B cell (primary cell): Measurements from ENCODE around the gene CTTN. TPM values are rescaled to one million over a fixed set of nuclear protein-coding genes. Genes with fewer than 3 reads are reported as not detected.

Source experiments
- ATAC-seq: fragments of 200-7000 bp; cut with Tn5 transposase; one replicate; pipeline ENCODE4 v1.10.0; 2021; ENCODE audit warnings: low read depth, mild to moderate bottlenecking, moderate number of reproducible peaks, moderate library complexity
- CTCF ChIA-PET: fragments of 350-600 bp; sonication (Branson Sonifier 250); formaldehyde crosslinking; loops from one replicate; lab custom pipeline; 2021; ENCODE audit warnings: antibody characterized with exemption, inconsistent platforms; lab: Charles Lee
- POLR2A ChIA-PET: fragments of 350-600 bp; sonication (Branson Sonifier 250); formaldehyde crosslinking; loops from one replicate; lab custom pipeline; 2021; ENCODE audit warnings: antibody characterized with exemption; lab: Charles Lee
- DNase-seq: peaks from one replicate; pipeline ENCODE4 v3.0.0; 2013
- H2AFZ ChIP-seq: 2 replicates; pipeline ENCODE4 v1.6.1; 2012; ENCODE audit warnings: mild to moderate bottlenecking, low read depth, low read length; ENCODE audit not compliant: insufficient read depth, poor library complexity, severe bottlenecking
- H3K27ac ChIP-seq, 2 donors: 1 replicate in 1 of 2; 2 replicates in 1 of 2; pipeline ENCODE4 v1.5.1; 2012 to 2013; ENCODE audit warnings: low read length in 2 of 2, mild to moderate bottlenecking in 2 of 2, moderate library complexity in 1 of 2
- H3K27me3 ChIP-seq, 4 experiments: fragments of 200-600 bp in 1 of 4; sonication (generic) in 1 of 4; replicated peaks in 1 of 4; 1 replicate in 2 of 4; 2 replicates in 2 of 4; pipeline versions ENCODE4 v1.6.1 to v1.7.0; 2013 to 2016; ENCODE audit warnings: low read length in 3 of 4, mild to moderate bottlenecking in 2 of 4, mixed read lengths in 1 of 4, moderate library complexity in 1 of 4; ENCODE audit not compliant: insufficient read depth in 4 of 4, control insufficient read depth in 3 of 4; ENCODE audit errors: control extremely low read depth in 1 of 4
- H3K36me3 ChIP-seq, 2 experiments: replicated peaks in 1 of 2; 1 replicate in 1 of 2; 2 replicates in 1 of 2; pipeline versions ENCODE4 v1.6.1 to v1.7.1; 2013; ENCODE audit warnings: low read length in 1 of 2; ENCODE audit not compliant: insufficient read depth in 2 of 2, control insufficient read depth in 1 of 2; ENCODE audit errors: control extremely low read depth in 1 of 2, extremely low read depth in 1 of 2
- H3K4me1 ChIP-seq, 2 donors: fragments of 200-600 bp in 1 of 2; sonication (generic) in 1 of 2; 1 replicate in 1 of 2; 2 replicates in 1 of 2; pipeline versions ENCODE4 v1.5.1 to v1.6.1; 2013 to 2017; ENCODE audit warnings: low read length in 2 of 2; ENCODE audit not compliant: control insufficient read depth in 2 of 2, insufficient read depth in 2 of 2
- H3K4me2 ChIP-seq: replicated peaks from 2 replicates; pipeline ENCODE3; 2012; ENCODE audit warnings: mild to moderate bottlenecking, low read depth, low read length; ENCODE audit not compliant: poor library complexity, severe bottlenecking
- H3K4me3 ChIP-seq, 5 experiments: fragments of 200-600 bp in 1 of 5; sonication (generic) in 1 of 5; 1 replicate in 3 of 5; 2 replicates in 2 of 5; pipeline versions ENCODE4 v1.5.1 to v1.7.0; 2011 to 2016; ENCODE audit warnings: low read length in 4 of 5, mild to moderate bottlenecking in 4 of 5, low read depth in 2 of 5, control low read depth in 1 of 5, moderate library complexity in 1 of 5; ENCODE audit not compliant: insufficient read depth in 1 of 5; ENCODE audit errors: control extremely low read depth in 1 of 5, extremely low read depth in 1 of 5
- H3K79me2 ChIP-seq: fragments of 200-600 bp; sonication (generic); one replicate; pipeline ENCODE4 v1.6.0; 2016; ENCODE audit warnings: low read length; ENCODE audit not compliant: control insufficient read depth, insufficient read depth
- H3K9ac ChIP-seq: fragments of 200-600 bp; sonication (generic); 2 replicates; pipeline ENCODE4 v1.6.1; 2017; ENCODE audit warnings: mild to moderate bottlenecking, low read length, moderate library complexity
- H3K9me3 ChIP-seq, 3 donors: one replicate each; pipeline versions ENCODE4 v1.6.1 to v1.7.1; 2013; ENCODE audit warnings: low read length in 2 of 3; ENCODE audit not compliant: control insufficient read depth in 2 of 3, insufficient read depth in 1 of 3; ENCODE audit errors: control extremely low read depth in 1 of 3
- H4K20me1 ChIP-seq: 2 replicates; pipeline ENCODE4 v1.6.0; 2012; ENCODE audit warnings: mild to moderate bottlenecking, low read length; ENCODE audit not compliant: insufficient read depth, control insufficient read depth, poor library complexity, severe bottlenecking
- H3K27ac Mint-ChIP-seq: one replicate; pipeline ENCODE4 v1.8.0; 2021; ENCODE audit warnings: mixed read lengths
- H3K27me3 Mint-ChIP-seq: one replicate; pipeline ENCODE4 v1.8.0; 2021; ENCODE audit warnings: mixed read lengths
- H3K4me1 Mint-ChIP-seq: one replicate; pipeline ENCODE4 v1.8.0; 2021; ENCODE audit warnings: mixed read lengths
- H3K4me3 Mint-ChIP-seq: one replicate; pipeline ENCODE4 v1.8.0; 2021; ENCODE audit warnings: mixed read lengths
- H3K9me3 Mint-ChIP-seq: one replicate; pipeline ENCODE4 v1.8.0; 2022; ENCODE audit warnings: mixed read lengths; ENCODE audit not compliant: insufficient read depth
- CTCF ChIP-seq: fragments of 200-600 bp; IDR thresholded peaks from one replicate; pipeline ENCODE4 v1.8.0; 2022; ENCODE audit warnings: antibody characterized with exemption, mild to moderate bottlenecking
- EZH2 ChIP-seq: IDR thresholded peaks from 2 replicates; pipeline ENCODE4 v1.6.1; 2012; ENCODE audit warnings: borderline replicate concordance, low read depth, mild to moderate bottlenecking, moderate library complexity, low read length; ENCODE audit not compliant: insufficient read depth, poor library complexity, severe bottlenecking
- WGBS: methylation state at CpG from one replicate; pipeline ENCODE4 v1.1.5; 2013; ENCODE audit warnings: missing lambda C conversion rate; ENCODE audit not compliant: insufficient coverage; 5-methylcytosine and 5-hydroxymethylcytosine counted together
- intact Hi-C: fragments of 100-400 bp; cut with micrococcal nuclease; formaldehyde crosslinking; loops from one replicate; pipeline ENCODE4 v1.10.0; 2022
- polyA plus RNA-seq: library from polyadenylated mRNA; depleted of rRNA; stranded (reverse); fragments of >200 nt; gene quantifications from 2 replicates; pipeline ENCODE4 v1.2.3, GENCODE V29; 2012
- total RNA-seq, 2 donors: library from RNA; stranded (reverse); fragments of 120-200 nt in 1 of 2; gene quantifications; 1 replicate in 1 of 2; 2 replicates in 1 of 2; pipeline versions ENCODE4 v1.2.3 to v1.2.4, GENCODE V29; 2013 to 2022

CTTN gene
- total and polyA plus RNA-seq, 2 donors (not counting 1 experiment from before 2014, with no cell fraction given) = 0.34 TPM; not detected in 1

GRCh38 chr11:70420008-70420464 is 21.7 kb downstream of the CTTN start:
- H3K27ac ChIP-seq = no peak overlapping the region
- H3K4me3 ChIP-seq = no peak overlapping the region
- H2AFZ ChIP-seq = no peak overlapping the region
- H4K20me1 ChIP-seq = no peaks in the 10 kb centered on the region
- H3K27me3 ChIP-seq = peaks cover 0 to 20% (median 0%) of the 10 kb centered on the region in 4 experiments
- no peak overlapping the region for H3K4me2 ChIP-seq
- H3K4me3 Mint-ChIP-seq = no peak overlapping the region
- no peaks in the 10 kb centered on the region for H3K36me3 ChIP-seq
- no peaks in the 10 kb centered on the region for H3K4me1 Mint-ChIP-seq
- CTCF ChIA-PET = no interaction called here
- no peak overlapping the region for H3K9ac ChIP-seq
- no peaks in the 10 kb centered on the region for H3K9me3 Mint-ChIP-seq
- H3K4me1 ChIP-seq = no peaks in the 10 kb centered on the region
- no peak for DNase-seq
- WGBS = 92% methylated on average over 12 of the region's 14 CpGs
- H3K27me3 Mint-ChIP-seq = peaks cover 40% of the 10 kb centered on the region
- no peak overlapping the region for H3K27ac Mint-ChIP-seq
- TF ChIP-seq EZH2 = no peak
- no peak for TF ChIP-seq CTCF
- POLR2A ChIA-PET = no interaction called here
- intact Hi-C loops = no loop called here
- no peak for ATAC-seq
- peaks cover 0 to 4% (median 0%) of the 10 kb centered on the region in 3 donors for H3K9me3 ChIP-seq
- no peaks in the 10 kb centered on the region for H3K79me2 ChIP-seq

GRCh38 chr11:70420496-70420895 is 22.2 kb downstream of the CTTN start:
- H3K27me3 ChIP-seq = peaks cover 0 to 17% (median 0%) of the 10 kb centered on the region in 4 experiments
- H3K9me3 ChIP-seq = peaks cover 0 to 4% (median 0%) of the 10 kb centered on the region in 3 donors
- POLR2A ChIA-PET = no interaction called here
- no peak overlapping the region for H3K9ac ChIP-seq
- H3K4me3 Mint-ChIP-seq = no peak overlapping the region
- no peak overlapping the region for H2AFZ ChIP-seq
- intact Hi-C loops = no loop called here
- no peak overlapping the region for H3K27ac ChIP-seq
- no peak overlapping the region for H3K4me3 ChIP-seq
- H3K79me2 ChIP-seq = no peaks in the 10 kb centered on the region
- no peak for ATAC-seq
- no peaks in the 10 kb centered on the region for H3K4me1 ChIP-seq
- no peaks in the 10 kb centered on the region for H3K4me1 Mint-ChIP-seq
- 99% methylated on average over 6 of the region's 9 CpGs for WGBS
- H4K20me1 ChIP-seq = no peaks in the 10 kb centered on the region
- no peak overlapping the region for H3K4me2 ChIP-seq
- H3K36me3 ChIP-seq = no peaks in the 10 kb centered on the region
- H3K9me3 Mint-ChIP-seq = no peaks in the 10 kb centered on the region
- CTCF ChIA-PET = no interaction called here
- DNase-seq = no peak
- peaks cover 35% of the 10 kb centered on the region for H3K27me3 Mint-ChIP-seq
- no peak overlapping the region for H3K27ac Mint-ChIP-seq
- TF ChIP-seq CTCF (no peak), EZH2 (no peak)
